Stimulated activated CD8-positive, alpha-beta memory T cell treated with anti-CD3 and anti-CD28 coated beads, Interleukin-2, amount 100 ng/mL, for 1 hour (primary cell): ENCODE measurements around the gene FFAR3.

Experiments used
- DNase-seq, 2 donors: peaks; one replicate each; pipeline ENCODE4 v3.0.0-alpha.2; 2020; ENCODE audit warnings: low read depth in 2 of 2

The FFAR3 gene, protein sequence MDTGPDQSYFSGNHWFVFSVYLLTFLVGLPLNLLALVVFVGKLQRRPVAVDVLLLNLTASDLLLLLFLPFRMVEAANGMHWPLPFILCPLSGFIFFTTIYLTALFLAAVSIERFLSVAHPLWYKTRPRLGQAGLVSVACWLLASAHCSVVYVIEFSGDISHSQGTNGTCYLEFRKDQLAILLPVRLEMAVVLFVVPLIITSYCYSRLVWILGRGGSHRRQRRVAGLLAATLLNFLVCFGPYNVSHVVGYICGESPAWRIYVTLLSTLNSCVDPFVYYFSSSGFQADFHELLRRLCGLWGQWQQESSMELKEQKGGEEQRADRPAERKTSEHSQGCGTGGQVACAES

DNA sequence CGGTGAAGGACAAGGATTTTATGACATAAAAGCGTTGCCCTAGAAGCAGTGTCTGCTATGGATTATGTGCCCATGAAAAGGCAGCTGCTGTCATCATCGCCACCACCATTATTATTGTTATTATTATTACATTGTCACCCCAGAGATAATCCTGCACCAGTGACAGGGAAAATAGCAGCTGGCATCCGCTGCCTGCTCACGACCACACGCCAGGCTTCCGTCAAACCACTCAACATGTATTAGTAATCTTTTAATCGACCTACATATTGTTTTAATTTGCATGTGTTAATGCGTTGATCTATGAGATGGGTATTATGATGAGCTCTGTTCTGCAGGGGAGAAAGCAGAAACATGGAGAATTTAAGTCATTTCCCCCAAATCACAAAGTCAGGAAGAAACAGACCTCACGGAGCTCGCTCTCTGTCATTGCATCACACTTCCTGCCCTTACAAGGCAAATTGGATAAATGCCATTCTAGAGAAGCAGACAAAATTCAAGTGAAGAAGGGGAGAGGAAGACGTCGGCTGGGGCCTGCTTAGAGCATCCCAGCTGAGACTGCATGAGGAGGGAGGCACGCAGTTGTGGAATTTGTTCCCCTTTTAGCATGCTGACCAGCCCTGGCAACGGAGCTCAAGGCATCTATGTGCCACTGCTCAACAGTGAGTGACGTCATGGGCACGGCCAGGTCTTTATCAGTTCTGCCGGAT is at the start of gene FFAR3:
Gene FFAR3 (plus strand): TSS at position 594 of the 707 bp plus-strand sequence. CDS start 431 bp downstream, outside the sequence.
- no peak for DNase-seq

DNA sequence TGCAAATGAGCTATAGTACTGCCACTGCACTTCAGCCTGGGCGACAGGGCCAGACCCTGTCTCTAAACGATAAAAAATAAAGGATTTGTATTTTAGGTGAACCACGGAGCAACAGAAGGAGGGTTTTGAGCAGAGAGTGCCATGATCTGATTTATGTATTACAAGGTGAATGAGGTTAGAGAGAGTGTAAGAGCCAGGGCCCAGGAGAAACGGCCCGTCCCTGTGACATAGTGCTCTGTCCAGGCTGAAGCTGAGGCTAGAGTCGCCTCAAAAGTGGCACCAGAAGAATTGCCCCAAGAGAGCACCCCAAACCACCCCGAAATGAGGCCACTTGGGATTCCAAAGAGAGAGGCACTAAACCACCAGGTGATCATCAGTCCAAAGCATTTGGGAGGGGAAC is 49.4 kb upstream of the FFAR3 start:
- DNase-seq: no peak

DNA sequence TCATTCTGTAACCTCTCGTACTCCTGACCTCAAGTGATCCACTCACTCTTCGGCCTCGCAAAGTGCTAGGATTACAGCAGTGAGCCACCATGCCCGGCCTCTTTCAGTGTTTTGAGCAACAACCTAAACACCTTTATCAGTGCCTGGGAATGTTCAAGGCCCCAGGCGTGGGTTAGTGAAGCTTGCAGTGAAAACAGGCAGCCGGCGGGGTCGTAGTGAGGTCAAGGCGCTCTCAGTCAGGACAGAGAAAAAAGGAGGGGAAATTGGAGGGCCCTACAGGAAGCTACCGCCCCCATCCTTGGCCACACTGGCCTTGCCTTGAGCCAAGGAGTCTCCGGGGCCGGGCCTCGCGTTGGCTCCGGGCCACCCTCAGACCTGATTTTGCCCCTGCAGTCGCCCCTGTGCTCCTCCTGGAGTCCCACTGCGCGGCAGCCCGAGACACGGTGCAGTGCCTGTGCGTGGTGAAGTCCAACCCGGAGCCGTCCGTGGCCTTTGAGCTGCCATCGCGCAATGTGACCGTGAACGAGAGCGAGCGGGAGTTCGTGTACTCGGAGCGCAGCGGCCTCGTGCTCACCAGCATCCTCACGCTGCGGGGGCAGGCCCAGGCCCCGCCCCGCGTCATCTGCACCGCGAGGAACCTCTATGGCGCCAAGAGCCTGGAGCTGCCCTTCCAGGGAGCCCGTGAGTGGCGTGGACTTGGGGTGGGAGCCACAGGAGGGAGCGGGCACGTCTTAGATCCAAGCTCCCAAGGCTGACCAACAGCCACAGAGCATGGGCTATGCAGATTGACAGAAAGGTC is 48.6 kb upstream of the FFAR3 start:
- DNase-seq: no peak

DNA sequence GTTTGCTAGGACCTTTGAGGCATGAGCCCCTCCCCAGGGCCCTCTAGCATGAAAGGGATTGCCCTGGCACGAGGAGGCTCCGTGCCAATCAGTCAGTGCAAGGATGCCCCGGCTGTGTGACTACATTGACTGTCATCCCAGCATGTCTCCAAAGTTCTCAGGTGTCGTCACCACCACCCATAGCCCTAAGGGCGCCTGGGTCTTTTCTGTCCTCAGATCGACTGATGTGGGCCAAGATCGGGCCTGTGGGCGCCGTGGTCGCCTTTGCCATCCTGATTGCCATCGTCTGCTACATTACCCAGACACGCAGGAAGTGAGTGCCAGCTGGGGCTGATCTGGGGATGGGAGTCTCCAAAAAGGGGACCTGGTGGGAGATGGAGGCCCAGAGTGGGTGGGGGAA is 47.9 kb upstream of the FFAR3 start:
- DNase-seq: no peak

DNA sequence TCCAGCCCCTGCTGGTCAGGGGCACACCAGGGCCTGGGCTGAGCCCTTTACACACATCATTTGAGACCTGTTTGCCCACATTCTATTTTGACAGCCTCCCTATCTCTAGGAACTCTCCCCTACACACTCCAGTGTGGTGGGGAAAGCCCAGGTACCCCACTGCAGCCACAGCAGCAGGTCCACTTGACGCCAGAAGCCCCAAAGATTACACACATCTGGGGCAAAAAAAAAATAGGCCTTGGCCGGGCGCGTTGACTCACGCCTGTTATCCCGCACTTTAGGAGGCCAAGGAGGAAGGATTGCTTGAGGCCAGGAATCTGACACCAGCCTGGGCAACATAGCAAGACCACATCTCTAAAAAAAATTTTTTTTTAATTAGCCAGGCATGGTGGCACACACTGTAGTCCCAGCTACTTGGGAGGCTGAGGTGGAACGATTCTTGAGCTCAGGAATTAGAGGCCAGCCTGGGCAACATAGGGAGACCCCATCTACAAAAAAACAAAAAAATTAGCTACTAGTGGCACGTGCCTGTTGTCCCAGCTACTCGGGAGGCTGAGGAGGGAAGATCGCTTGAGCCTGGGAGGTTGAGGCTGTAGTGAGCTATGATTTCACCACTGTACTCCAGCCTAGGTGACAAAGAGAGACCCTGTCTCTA is 47.3 kb upstream of the FFAR3 start:
- no peak for DNase-seq

DNA sequence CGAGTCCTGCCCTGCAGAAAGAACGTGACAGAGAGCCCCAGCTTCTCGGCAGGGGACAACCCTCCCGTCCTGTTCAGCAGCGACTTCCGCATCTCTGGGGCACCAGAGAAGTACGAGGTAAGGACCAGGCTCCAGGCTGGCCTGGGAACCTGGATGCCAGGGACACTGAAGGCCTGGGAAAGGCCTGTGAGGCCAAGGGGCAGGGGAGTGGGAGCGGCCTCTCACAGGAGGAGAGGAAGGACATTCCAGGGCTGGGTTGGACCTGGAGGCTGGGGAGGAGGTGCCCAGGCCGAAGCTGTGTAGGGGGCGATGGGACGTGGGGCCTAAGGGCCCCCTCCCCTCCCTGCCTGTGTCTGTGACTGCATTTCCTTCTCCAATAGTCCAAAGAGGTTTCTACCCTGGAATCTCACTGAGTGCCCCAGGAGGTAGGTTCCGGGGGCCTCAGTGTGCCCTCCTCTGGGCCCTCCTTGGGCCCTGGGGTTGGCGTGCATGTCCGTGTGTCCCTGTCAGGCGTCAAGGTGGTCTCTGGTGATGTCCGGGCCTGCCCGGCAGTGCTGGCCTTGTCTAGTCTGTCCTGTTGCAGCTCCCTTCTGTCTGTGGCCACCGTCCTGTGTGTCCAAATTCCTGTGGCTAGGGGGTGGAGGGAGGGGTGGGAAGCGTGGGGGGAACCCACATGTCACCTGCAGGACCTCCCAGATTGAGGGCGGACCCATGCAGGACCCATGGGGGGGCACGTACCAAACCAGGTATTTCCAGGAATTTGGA is 46.2 kb upstream of the FFAR3 start:
- no peak for DNase-seq

DNA sequence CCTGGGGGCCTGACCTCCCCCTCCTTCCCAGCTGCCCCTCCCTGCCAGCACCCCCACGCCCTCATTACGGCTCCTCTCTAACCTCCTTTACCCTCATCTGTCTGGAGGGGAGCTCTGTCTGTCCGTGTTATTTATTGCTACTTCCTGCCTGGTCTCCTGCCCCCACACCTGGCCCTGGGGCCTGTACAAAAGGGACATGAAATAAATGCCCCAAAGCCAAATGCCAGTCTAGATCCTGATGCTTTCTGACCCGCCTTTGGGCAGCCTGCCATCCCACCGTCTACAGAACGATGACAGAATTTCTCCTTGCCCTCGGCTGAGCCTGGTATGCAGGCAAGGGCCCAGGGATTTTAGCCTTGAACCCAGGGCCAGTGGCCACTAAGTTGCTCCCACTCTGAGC is 44.7 kb upstream of the FFAR3 start:
- no peak for DNase-seq

DNA sequence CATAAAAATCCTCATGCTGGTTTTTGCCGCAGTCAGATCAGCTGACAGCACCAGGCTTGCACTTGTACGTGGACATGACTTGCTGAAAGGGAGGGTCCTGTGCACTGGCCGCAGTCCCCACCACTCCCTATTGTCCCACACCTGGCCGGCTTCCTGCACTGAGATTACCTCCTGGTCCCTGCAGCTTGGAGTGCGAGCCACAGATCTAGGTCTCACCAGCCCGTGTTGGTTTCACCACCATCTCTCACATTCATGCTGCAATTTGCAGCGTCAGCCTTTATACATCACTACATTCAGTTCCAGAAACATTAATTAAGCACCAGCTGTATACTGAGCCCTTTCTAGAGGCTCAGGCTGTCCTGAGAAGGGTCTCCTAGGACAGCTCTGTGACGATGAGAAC is 44.2 kb upstream of the FFAR3 start:
- no peak for DNase-seq

DNA sequence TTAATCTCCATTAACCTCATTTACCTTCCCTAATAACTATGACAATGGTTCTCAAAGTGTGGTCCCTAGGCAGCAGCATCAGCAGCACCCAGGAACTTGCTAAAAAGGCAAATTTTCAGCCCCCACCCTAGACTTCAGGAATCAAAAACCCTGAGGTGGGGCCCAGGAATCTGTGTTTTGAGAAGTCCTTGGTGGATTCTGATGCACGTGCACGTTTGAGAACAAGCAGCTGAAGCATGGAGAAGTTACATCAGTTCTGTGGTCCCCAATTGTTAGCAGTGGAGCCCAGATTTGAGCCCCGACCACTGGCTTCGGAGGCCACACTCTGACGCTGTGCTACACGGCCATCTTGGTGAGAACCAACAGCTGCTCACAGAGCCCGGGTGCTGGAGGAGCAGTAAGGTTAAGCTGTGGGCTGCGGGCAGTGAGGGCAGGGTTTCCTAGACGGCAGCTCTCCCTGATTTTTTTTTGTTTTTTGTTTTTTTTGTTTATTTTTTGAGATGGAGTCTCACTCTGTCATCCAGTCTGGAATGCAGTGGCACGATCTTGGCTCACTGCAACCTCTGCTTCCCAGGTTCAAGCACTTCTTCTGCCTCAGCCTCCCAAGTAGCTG is 43.3 kb upstream of the FFAR3 start:
- no peak for DNase-seq

DNA sequence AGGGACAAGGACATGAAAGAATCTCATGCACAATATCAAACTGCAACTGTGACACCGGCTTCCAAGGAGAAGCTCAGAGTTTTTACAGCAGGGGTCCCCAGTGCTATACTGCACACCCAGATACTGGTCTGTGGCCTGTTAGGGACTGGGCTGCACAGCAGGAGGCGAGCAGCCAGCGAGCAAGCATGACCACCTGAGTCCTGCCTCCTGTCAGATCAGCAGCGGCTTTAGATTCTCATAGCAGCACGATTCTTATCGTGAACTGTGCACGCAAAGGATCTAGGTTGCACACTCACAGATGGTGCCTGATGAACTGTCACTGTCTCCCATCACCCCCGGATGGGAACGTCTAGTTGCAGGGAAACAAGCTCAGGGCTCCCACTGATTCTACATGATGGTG is 42.4 kb upstream of the FFAR3 start:
- DNase-seq: no peak

DNA sequence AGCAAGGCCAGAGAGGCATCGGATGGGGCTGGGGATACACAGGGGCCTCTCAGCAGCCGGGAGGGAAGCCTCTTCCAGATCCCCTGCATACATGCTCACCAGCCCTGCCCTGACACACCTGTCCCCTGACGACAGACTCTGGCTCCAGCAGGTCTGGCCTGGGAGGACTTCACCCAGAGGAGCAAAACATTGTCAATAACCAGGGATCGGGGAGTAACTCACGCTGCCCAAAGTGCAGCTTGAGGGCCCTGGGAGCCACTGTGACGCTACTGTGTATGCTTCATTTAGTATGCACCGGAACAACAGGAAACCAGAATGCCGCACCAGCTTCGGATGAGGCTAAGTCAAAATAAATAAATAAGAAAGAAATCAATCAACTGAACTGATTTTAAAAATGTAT is 41.7 kb upstream of the FFAR3 start:
- no peak for DNase-seq

DNA sequence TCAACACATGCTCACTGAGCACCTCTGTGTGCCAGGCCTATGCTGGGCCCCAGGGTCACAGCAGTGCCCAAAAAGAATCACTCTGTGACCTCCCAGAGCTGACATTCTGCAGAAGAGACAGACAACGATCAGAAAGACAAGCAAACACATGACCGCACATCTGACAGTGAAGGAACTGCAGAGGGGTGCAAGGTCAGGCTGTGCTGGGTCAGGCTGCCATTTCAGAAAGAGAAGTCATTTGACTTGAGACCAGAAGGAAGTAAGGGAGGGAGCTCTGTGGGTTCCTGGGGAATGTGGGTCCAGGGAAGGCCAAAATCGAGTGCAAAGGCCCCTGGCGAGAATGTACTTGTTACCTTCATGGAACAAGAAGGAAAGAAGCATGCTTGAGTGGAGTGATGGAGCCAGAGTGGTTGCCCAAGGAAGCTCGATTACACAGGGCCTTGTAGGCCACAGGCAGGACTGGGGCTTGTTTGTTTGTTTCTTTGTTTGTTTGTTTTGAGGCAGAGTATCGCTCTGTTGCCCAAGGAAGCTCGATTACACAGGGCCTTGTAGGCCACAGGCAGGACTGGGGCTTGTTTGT is 40.7 kb upstream of the FFAR3 start:
- DNase-seq: no peak

DNA sequence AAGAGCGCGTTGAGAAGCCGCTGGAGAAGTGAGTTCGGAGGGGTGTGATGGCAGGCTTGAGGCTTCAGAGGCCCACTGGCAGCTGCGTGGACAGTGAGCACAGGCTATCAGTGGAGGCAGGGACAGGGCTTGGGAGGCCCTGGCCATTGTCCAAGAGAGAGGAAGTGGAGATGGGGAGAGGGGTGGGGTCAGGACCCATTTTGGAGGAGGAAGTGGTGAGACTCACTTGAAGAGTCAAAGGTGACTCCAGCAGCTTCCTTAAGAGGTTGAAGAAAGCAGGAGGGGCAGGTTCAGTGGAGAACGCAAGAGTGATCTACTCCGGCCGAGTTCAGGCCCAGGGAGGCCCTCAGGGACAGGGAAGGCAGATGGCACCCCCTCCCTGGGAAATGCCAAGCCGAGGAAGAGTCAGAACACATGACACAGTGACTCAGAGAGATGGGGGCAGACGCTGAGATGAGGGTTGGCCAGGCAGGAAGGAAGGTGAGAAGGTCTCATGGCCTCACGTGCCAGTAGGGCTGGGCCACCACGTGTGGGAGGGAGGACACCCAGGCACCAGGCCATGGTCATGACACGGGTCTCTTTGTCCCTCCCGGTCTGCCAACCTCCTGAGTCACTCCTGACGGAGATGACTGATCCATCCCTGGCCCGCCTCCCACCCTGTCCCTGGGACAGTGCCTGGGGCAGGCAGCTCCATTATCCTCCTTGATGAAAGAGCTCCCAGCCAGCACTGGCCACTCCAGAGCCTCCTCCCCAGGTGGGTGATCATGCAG is 39.4 kb upstream of the FFAR3 start:
- no peak for DNase-seq

DNA sequence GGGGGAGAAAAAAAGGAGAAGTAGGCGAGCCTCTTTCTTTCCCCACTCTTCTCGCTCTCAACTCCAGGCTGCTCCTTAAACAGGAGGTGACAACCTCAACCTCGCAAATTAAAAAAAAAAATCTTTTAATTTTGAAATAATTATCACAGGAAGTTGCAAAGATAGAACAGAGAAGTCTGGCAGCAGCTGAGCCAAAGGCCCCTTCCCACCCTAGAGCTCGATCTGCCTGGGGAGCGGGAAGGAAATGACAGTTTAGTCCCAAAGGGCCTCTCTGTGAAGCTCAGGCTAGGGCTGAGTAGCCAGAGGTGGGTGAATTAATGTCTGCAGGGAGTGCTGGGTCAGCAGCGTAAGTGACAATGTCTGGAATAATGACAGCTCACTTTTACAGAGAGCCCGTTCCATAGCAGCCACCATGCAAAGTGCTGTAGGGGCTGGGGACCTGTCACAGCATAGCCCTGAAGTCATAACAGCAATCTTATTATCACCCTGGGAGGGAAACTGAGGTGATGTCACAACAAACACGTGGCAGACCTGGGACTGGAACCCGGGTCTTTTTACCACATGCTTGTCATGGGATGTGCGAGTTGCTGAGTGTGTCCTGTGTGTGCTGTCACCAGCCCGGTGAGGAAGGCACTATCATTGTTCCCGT is 38.1 kb upstream of the FFAR3 start:
- DNase-seq: no peak

DNA sequence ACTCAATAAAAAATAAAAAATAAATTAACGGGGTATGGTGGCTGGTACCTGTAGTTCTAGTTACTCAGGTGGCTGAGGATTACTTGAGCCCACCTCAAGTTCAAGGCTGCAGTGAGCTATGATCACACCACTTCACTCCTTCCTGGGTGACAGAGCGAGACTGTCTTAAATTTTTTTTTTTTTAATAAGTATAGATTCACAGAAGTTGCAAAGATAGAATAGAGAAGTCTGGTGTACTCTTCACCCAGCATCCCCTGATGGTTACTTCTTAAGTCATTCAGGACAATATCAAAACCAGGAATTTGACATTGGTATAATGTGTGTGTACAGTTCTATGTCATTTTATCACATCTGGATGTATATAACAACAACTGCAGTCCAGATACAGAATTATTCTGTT is 37.0 kb upstream of the FFAR3 start:
- no peak for DNase-seq

DNA sequence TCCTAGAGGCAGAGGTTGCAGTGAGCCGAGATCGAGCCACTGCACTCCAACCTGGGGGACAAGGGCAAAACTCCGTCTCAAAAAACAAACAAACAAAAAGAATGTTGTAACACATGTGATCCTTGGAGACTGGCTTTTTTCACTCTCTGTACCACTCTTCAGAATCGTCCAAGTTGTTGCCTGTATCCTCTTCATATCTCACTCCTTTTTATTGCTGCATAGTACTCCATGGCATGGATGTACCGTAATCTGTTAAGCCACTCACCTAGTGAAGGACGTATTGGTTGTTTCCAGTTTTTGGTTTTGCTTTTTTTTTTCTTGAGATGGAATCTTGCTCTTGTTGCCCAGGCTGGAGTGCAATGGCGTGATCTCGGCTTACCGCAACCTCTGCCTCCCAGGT is 36.2 kb upstream of the FFAR3 start:
- DNase-seq: no peak

DNA sequence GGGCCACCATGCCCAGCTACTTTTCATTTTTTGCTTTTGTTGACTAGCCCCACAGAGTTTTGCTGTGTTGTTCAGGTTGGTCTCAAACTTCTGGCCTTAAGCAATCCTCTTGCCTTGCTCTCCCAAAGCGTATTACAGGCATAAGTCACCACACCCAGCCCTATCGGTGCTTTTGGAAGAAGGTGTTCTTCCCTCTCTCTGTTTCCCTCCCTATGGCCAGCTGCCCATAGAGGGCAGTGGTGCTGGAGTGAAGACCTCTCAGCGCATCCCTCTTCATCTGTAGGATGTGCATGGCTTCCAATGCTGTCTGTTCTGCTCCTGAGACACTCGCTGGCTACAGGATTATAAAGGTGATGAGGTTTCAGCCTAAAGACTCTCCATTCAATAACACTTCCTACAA is 30.6 kb upstream of the FFAR3 start:
- DNase-seq: no peak

DNA sequence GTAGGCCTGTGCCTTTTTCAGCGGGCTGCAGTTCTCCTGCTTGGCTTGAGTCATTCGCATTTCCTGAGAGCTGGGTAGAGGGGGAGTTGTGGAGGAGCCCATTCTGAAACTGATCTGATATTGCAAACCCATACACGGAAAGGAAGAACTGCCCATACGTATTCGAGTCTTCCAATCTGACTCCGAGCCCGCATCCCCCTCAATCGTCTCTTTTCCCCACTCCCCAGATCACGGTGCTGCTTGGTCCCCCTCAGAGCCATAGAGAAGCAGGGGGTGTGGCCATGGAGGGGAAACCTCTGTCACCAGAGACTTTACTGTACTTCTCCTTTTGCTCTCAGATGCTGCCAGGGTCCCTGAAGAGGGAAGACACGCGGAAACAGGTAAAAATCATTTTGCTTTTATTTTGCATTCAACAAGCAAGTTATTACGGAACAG is 29.4 kb upstream of the FFAR3 start, which contains the start of gene CD22:
Gene CD22 (plus strand): TSS at position 337 of the 435 bp plus-strand sequence. CDS start 2,854 bp downstream, outside the sequence.
- DNase-seq: no peak

DNA sequence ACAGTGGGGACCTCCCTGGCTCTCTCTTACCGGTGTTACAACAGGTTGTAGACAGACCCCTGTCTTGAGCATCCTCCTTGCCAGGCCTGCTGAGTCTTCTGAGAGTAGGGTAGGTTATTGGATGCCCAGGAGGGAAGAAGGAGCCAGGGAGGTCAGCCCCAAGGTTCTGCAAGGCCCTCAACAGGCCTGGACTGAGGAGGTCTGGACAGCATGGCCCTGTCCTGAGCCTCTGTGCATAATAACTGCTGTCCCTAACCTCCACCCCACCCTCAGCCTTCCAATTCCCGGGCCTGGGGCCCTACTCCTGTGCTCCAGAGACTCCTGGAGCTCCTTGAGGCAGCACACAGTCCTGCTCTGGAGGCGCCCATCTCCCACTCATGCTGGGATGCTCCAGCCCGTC is 28.9 kb upstream of the FFAR3 start:
- DNase-seq: no peak
